ENCODE data around the gene ZNF366.

The ZNF366 gene

DNA sequence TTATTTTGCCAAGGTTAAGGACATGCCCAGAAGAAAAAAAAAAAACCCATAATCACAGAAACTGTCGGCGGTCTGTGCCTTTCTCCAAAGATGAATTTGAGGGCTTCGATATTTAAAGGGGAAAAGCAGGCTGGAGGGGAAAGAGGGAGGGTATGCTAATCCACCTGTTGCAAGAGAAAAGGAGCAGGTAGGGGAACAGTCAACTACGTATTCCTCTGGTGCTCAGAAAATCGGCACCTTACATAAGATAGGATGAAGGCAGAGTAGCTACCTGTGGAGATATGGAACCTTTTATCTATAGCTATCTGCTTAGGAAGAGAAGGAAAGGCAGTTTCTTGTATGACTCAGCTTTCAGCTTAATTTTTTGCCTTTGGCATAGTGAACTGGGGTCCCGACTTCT, 109.4 kb downstream of the ZNF366 start:
- Histone ChIP-seq H3K27me3 (ENCODE audit: insufficient read depth, poor library complexity, severe bottlenecking) (no peaks in the 10 kb centered on the region), H3K27ac (replicated peaks) (no peak overlapping the region), H3K4me3 (replicated peaks; ENCODE audit: insufficient read depth, low read length) (no peak overlapping the region)
- TF ChIP-seq POLR2AphosphoS5 (IDR thresholded peaks at IDR 0.05; ENCODE audit: low read depth) (no peak), GABPA (IDR thresholded peaks at IDR 0.05; ENCODE audit: low read depth) (no peak), SPI1 (IDR thresholded peaks at IDR 0.05; ENCODE audit: borderline replicate concordance, low read depth) (no peak), REST (IDR thresholded peaks at IDR 0.05; ENCODE audit: insufficient replicate concordance, low read depth) (no peak), CTCF (IDR thresholded peaks at IDR 0.05; ENCODE audit: insufficient read depth, low read length) (no peak)
- no peak for DNase-seq (ENCODE audit: low read depth in 1 of 2, low spot score in 1 of 2)

- no peak overlapping the region for H3K27ac ChIP-seq (replicated peaks)
- H3K4me3 ChIP-seq (replicated peaks; ENCODE audit: insufficient read depth, low read length): no peak overlapping the region
- H3K27me3 ChIP-seq (ENCODE audit: insufficient read depth, poor library complexity, severe bottlenecking): no peaks in the 10 kb centered on the region
- DNase-seq (ENCODE audit: low read depth in 1 of 2, low spot score in 1 of 2): peak in 1 of 2 experiments; percentile 1
- TF ChIP-seq GABPA (IDR thresholded peaks at IDR 0.05; ENCODE audit: low read depth): no peak
Measured at GRCh38 chr5:72394688-72395087, 112.5 kb downstream of the ZNF366 start.

- no peak overlapping the region for H3K27ac ChIP-seq (replicated peaks)
- DNase-seq (ENCODE audit: low read depth in 1 of 2, low spot score in 1 of 2): no peak
- H3K4me3 ChIP-seq (replicated peaks; ENCODE audit: insufficient read depth, low read length): no peak overlapping the region
- no peak for TF ChIP-seq CTCF (IDR thresholded peaks at IDR 0.05; ENCODE audit: insufficient read depth, low read length)
- no peak for TF ChIP-seq SPI1 (IDR thresholded peaks at IDR 0.05; ENCODE audit: borderline replicate concordance, low read depth)
- no peak for TF ChIP-seq REST (IDR thresholded peaks at IDR 0.05; ENCODE audit: insufficient replicate concordance, low read depth)
- TF ChIP-seq POLR2AphosphoS5 (IDR thresholded peaks at IDR 0.05; ENCODE audit: low read depth): no peak
- TF ChIP-seq GABPA (IDR thresholded peaks at IDR 0.05; ENCODE audit: low read depth): no peak
- no peaks in the 10 kb centered on the region for H3K27me3 ChIP-seq (ENCODE audit: insufficient read depth, poor library complexity, severe bottlenecking)
Measured at GRCh38 chr5:72393052-72393451, 114.2 kb downstream of the ZNF366 start.
